HG02571 (cell line): ENCODE measurements around the gene ST6GALNAC3.

Source experiments
- ATAC-seq: cut with Tn5 transposase; IDR thresholded peaks from one replicate; pipeline ENCODE4 v1.9.1; 2021; ENCODE audit warnings: mild to moderate bottlenecking, moderate library complexity; ENCODE audit not compliant: unreplicated experiment

The ST6GALNAC3 gene

DNA sequence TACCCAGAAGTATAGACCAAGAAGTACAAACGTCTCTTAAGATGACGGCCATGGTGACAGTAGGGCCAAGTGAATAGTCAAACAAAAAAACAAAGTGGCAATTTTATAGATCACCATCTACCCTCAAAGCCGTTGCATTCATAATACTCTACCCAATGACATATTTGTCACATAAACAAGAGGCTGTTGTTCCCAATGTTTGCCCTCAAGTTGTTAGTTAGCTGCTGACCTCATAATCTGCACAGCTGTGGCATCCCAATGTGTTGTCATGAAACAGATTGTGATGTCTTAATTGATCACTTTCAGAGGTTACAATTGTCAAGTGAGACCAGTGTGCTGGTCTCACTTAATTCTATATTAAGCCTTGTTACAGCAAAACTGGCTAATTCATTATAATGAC is 333.8 kb downstream of the ST6GALNAC3 start:
- ATAC-seq = no peak

DNA sequence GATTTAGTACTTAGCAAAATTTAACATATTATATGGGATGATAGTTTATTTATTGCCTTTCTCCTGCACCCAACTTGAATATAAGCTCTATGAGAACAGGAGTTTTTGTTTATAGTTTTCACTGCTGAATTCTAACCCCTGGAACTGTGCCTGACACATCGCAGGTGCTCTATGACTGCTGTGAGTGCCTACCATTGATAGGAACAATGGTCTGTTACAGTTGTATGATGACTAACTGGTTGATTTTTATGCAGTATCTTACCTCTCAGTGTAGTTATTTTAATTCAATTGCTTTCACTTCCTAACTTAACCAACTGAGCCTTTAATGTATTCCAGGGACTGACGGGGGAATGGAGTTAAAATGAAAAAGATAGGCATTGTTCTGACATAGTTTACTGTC is 336.0 kb downstream of the ST6GALNAC3 start:
- ATAC-seq = no peak

DNA sequence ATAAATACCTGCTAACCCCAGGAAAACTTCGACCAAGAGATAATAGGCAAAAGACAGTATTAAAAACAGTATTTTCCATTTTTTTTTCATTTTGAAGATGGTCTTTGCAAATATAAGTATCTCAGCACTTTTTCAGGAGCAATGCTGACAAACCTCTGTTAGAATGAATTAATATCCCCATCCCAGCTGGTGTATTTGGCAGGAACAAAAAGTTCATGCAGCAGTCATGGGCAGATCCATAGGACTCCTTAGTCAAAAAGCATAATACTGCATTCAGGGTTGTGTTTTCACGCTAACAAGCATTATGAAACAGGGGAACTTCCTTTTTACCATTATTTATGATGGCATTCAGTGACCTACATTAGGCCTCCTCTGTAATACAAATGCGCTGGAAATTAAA is 344.0 kb downstream of the ST6GALNAC3 start:
- ATAC-seq = no peak

DNA sequence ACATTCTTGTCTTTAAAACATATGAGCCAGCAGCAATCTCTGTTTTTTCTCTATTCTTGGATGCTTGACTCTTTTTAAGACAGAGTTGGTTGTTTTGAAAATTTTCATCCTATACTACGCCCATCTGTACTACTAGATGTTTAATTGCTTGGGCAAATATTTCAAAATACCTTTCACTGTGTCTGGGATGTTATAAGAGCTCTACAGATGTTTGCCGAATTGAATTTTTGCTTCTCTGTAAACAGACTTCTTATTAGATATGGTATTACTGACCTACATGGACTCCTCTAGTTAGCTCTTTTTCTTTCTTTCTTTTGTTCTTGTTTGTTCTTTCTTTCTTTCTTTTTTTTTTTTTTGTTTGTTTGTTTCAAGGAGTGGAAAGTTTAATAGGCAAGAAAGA is 345.1 kb downstream of the ST6GALNAC3 start:
- ATAC-seq = no peak

DNA sequence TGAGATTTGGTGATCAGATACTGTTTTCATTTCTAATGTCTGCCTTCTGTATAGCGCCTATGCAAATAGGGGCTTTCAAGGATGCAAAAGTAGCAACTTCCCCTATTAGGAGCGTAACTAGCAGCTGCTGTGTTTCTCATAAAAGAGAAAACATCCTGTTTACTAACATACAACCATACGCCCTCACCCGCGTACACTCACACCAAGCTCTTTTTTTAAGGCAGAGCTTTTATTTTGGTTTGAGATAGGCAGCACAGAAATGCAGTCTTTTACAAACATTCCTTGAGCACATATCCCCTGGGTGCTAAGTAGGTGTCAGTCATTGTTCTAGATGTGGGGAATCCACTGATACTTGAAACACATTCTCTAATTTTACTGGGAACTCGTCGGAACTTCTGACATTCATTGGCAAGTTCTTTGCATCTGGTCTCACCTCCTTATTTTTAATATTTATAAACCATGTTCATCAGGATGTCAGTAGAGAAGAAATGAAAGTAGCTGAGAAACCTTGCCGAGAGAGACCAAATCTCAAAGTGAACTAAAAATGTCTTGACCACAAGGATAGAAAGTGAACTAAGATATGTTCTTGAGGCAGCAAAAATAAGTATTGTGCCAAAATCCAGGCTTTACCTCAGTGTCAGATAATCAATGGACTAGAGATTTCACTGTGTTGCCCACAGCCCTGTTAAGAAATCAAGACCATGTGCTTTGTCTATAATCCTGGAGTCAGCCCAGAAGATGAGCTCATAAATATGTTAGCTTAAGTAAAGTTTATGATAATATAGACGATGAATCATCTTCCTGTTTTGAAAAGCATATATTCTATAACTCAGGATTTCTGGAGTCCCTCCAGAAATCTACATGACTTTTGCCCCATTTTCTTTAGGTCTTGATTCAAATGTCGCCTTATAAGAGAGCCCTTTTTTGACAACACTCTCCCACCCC is 350.9 kb downstream of the ST6GALNAC3 start:
- ATAC-seq = peak; percentile 97

DNA sequence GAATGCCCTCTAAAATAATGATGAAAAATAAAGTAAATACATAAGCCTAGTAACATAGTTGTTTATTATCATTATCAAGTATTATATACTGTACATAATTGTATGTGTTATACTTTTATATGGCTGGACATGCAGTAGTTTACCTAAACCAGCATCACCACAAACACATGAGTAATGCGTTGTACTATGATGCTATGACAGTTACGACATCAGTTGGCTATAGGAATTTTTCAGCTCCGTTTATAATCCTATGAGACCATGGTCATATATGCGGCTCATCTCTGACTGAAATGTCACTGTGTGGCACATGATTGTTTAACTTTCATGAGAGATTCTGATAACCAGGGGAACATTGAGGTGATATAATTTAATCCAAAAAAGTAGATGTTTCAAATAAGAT is 352.1 kb downstream of the ST6GALNAC3 start:
- ATAC-seq = no peak

DNA sequence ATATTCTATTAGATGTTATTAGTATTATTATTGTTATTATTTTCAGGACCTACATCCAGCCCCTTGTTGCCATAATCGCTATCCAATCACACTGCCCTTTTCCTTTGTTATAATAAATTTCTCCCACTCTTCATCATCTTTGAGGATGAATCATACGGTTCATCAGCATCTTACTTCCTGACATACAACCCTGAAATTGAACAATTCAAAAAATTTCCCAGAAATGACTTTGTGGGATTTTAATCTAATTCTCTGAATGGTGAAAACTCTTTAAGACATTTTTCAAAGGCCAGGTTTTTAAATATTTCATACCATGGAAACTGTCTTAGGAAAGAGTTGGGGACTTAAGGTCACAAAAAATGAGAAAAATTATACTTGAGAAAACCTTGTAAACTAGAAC is 353.5 kb downstream of the ST6GALNAC3 start:
- no peak for ATAC-seq

DNA sequence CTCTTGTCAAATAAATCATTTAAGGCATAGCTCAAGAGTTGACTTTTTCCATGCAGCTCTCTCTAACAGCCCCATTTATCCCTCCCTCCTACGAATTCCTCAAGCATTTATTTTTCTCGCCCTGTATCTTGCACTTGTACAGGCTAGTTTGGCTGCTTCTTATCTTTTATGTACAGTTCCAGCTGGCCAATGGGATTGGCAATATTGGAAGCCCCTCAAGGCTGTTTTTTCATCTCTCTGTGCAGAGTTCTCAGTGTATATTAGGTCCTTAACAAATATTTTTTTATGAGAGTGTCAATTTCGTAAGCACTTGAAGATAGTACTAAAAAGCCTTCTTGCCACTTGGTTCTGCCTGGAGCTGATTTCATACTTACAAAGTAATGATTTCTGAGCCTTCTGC is 356.0 kb downstream of the ST6GALNAC3 start:
- ATAC-seq = no peak

DNA sequence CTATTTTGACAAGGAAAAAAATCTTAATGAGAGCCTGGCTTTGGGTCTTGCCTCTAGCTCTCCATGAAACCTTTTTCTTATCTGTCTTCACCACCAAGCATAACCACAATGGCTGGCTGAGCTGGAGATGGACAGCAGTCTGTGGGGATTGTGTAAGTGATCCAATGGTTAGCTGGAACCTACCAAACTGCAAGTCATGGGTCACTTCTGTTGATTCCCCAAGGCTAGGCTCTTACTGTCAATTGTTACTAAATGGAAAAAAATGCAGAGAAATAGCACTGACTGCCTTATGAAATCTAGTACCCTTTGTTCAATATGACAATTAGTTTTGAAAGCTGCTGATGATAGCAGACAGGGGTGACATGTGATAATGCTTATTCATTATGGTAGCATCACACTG is 359.0 kb downstream of the ST6GALNAC3 start:
- ATAC-seq = no peak

DNA sequence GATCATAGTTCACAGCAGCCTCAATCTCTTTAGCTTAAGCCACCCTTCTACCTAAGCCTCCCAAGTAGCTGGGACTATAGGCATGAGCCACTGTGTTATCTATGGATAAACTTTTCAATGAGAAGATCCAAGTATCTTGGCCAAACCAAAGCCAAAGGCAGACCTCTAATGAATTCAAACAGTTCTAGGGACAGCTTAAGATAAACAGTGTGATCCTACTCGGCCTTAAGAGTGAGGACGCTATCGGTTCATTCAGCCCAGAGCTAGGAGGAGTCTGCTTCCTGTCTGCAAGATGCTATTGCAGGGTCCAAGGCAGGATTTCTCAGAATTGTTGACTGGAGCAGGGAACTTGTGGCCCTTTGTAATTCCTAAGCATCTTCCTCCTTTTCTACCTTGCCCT is 368.7 kb downstream of the ST6GALNAC3 start:
- ATAC-seq = no peak

DNA sequence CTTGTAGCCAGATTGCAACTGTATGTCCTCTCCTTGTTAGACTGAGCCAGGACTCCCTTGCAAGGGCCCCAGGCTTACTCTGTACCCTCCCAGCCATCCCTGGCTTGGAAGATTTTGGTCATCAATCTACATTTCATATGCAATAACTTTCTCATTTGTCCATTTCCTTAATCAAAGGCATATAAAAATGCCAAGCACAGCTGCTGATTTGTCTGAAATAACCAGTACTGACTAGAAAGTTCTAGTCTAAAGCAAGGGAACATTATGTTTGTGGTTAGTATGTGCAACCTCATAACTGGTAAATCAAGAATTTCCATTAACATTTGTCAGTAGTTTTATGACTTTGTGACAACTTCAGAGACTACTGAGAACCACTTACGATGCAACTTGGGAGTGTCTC is 370.2 kb downstream of the ST6GALNAC3 start:
- ATAC-seq = no peak

DNA sequence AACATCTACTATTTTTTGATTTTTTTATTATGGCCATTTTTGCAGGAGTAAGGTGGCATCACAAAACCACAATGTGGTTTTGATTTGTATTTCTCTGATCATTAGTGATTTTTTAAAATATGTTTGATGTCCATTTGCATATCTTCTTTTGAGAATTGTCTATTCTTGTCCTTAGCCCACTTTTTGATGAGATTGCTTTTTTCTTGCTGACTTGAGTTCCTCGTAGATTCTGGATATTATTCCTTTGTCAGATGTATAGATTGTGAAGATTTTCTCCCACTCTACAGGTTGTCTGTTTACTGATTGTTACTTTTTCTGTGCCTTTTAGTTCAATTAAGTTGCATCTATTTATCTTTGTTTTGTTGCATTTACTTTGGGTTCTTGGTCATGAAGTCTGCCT is 375.7 kb downstream of the ST6GALNAC3 start:
- no peak for ATAC-seq

DNA sequence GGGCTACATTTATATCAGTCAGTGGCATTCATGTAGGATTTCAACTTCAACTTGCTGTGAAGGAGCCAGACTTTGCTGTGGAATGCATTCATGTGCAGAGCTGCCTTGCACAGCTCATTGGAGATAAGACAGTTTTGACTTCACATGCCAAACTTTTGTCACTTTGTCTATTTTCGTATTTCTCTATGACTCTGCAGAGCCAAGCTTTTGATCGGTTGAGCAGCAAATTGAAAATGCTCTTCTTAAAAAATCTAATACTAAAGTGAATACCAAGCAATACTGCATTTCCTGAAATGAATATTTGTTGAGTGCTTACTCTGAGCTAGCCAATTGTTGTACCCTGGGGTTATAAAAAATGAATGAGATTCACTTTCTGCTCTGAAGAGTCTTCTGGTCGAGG is 388.7 kb downstream of the ST6GALNAC3 start:
- ATAC-seq = no peak

DNA sequence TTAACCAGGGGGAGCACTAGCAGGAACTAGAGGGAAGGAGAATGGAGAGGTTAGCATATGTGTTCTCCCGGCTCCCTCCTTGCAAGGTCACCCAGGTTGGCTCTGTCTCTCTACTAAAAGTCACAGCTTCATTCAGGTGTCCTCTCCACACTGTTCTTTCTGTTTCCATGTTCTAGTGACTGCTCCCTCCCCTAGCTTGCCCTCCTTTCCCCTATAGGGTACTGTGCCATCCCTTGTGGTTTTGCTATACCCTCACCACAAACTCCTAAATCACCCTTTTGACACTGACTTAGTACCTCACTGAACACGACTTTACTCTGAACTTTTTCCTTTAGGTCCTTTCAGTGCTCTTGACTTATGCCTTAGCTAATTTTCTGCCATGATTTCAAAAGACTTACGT is 389.3 kb downstream of the ST6GALNAC3 start:
- ATAC-seq = no peak

DNA sequence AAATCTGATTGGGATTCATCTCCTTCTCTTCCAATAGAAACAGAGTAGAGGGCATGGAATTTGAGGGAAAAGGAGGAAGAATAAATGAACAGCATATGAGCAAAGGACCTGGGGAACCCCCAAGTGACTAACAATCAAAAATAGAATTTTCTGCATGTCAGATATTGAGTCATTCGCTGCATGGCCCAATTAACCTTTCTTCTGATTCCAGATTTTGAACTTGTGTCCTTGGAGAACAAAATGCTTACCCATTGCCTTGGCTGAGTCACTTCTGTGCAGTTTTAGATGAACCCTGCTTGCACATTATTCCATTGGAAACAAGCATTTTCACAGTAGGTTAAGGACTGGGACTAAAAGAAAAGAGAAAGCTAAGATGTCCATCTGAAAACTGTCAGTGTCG is 390.5 kb downstream of the ST6GALNAC3 start:
- no peak for ATAC-seq

DNA sequence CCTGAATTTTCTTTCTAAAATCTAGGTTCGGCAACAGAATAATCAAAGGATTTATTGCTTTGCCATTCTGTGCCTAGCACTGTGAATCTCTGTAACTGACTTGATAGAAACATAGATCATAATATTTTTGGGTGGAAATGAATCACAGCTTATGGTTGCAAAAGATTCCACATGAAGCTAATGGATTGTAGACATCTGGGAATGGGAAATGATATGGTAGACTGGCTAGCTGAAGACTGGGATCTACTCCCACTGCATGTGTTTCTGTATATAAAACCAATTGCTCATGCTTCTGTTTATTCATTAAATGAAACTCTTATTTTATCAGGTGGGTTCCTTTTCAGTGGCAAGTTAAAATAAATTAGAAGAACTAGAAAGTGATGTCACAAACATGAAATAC is 395.6 kb downstream of the ST6GALNAC3 start:
- ATAC-seq = no peak

DNA sequence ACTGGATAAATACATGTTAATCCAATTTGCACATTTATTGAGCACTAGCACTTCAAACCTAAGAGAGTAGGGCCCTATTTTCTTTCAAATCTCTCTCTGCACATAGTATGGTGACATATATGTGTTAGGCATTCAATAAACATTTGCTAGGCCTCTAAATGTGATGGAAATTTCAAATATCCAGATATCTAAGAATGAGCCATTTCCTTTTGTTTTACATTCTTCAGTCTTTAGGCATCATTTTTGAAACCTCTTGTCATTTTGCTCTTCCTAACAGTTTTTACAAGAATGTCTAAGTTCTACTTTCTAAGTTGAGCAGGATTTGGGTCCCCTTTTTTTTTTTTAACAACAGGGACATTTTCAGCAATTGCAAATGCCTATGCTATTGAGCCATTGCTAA is 397.0 kb downstream of the ST6GALNAC3 start:
- no peak for ATAC-seq

DNA sequence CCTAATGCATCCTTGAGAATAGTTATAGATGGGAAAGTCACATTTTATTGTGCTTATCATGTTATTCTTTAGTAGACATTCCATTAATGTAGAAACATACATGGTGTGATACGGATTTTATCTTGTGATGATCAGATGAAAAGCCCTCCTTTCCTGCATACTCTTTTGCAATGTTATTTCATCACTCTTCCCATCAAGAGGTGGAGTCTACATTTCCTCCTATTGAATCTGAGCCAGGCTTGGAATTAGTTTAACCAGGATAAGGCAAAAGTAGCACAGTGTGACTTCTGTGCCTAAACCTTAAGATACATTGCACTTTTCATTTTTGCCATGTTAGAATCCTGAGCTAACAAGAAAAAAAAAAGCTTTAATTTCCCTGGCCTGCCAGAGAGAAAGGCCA is 399.0 kb downstream of the ST6GALNAC3 start:
- no peak for ATAC-seq

DNA sequence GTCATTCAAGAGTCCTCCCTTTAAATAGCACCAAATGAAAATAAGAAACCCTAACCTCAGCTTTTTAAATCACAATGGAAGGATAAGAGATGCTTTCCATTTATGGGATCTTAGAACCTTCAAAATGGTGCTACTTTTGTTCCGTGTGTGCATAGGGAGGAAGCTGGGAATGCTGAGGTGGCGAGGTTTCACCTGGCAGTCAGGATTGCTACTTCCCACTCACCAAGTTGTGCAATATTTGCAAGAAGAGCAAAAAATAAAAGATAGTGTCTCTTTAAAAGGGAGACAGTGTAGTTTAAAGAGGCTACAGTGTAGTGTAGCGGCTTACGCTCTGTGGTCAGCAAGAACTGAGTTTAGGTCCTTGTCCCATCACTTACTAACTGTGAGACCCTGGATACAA is 400.4 kb downstream of the ST6GALNAC3 start:
- no peak for ATAC-seq

DNA sequence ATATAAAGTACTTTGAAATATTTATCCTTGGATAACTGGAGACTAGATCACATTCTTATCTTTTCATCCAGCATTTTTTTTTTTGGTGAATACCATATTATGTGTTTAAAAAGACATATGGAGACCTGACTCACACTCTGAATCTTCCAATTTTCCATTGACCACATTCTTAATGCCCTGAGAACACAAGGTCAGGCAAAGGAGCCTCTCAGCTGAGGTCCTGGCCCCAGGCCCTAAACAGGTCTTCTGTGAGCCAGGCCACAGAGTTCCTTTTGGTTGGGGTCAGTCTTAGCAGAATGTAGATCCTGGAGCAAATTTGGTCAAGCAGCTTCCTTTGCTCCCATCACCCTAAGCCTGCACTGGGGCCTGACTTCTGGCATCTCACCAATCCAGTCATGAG is 402.6 kb downstream of the ST6GALNAC3 start:
- ATAC-seq = no peak

DNA sequence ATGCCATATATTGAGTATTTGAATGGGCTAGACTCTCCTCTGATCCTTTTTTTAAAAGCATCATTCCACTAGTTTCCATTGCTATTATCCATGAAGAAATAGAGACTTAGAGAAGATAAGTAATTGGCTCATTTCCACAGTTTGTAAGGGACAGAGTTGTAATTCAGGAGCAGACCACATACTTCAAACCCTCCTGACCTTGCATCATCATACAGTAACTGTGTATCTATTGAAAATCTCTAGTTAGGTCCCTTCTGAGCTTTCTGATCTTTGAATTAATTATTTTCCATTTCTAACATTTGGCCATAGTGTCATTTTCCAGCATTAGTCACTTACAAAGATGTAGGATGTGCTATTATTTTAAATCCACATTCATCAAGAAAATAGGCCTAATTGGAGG is 406.3 kb downstream of the ST6GALNAC3 start:
- no peak for ATAC-seq

DNA sequence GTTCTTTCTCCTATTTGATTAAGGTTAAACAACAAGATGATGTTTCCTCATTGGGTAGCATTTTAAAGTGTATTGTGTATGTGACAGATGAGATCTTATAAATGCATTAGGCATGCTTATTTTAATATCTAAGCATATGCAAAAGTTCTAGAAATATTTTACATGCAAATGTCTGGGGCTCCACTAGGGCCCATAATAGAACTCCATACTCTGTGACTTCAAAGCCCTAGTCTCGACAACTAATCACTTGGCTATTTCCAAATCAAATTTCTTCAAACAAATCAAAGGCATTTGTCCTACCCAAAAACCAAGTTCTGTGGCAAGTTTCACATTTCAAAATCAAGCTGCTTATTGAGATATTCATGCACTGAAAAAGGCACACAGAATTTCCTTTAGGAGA is 407.1 kb downstream of the ST6GALNAC3 start:
- no peak for ATAC-seq

DNA sequence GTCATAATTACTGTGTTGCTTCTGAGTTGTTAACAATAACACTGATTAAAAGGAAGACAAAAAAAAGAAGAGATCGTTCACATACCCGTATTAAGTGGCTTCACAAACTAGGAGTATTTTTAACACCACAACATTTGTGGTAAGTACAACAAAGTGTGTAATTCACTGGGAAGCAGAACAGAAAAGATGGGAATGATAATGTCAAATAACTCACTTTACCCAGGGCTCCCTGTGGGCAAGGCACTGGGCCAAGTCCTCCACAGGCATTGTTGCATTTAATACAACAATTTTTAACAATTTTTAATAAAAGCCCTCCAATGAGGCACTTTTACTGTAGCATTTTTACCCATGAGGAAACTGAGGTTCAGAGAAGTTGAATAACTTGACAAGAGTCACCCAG is 407.7 kb downstream of the ST6GALNAC3 start:
- no peak for ATAC-seq
